Measurements from ENCODE around the gene SLC27A5.

DNA sequence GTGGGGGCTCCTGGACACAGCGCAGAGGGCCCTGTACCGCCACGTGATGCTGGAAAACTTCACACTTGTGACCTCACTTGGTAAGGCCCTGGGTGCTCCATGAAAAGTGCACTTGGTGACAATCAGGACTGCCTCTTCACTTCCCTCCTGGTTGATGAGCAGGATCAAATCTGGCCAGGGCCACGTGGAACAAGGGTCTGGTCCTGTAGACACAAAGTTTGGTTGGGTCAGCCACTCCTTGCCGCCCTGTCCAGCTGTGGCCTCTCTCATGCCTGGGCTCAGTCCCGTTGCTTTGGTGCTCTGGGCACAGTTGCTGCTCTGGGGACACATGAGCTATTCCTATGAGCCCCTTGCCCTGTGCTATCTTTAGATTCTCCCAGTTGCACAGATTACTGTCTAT lies 58.0 kb downstream of the SLC27A5 start:
- TF ChIP-seq, protein P1, sequence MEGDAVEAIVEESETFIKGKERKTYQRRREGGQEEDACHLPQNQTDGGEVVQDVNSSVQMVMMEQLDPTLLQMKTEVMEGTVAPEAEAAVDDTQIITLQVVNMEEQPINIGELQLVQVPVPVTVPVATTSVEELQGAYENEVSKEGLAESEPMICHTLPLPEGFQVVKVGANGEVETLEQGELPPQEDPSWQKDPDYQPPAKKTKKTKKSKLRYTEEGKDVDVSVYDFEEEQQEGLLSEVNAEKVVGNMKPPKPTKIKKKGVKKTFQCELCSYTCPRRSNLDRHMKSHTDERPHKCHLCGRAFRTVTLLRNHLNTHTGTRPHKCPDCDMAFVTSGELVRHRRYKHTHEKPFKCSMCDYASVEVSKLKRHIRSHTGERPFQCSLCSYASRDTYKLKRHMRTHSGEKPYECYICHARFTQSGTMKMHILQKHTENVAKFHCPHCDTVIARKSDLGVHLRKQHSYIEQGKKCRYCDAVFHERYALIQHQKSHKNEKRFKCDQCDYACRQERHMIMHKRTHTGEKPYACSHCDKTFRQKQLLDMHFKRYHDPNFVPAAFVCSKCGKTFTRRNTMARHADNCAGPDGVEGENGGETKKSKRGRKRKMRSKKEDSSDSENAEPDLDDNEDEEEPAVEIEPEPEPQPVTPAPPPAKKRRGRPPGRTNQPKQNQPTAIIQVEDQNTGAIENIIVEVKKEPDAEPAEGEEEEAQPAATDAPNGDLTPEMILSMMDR (conservative IDR thresholded peaks at IDR 0.05): no peak
- TF ChIP-seq EZH2 (IDR thresholded peaks at IDR 0.05; ENCODE audit: low read depth): no peak

Measured in PC-9 (cell line).